NCI-H2171 (cell line): ENCODE measurements around the gene UROD.
"Not testable (repeated sequence)": the region's sequence is repeated elsewhere in the genome, so short reads cannot be mapped to it uniquely, and the experiment has no call there.

ENCODE experiments used
- DNase-seq: peaks from one replicate; lab custom pipeline; 2025; lab: John Stamatoyannopoulos, UW

UROD gene

GRCh38 chr1:45038661-45039364 lies 26.8 kb downstream of the UROD start:
- DNase-seq, result no peak

GRCh38 chr1:45040297-45040696 lies 28.2 kb downstream of the UROD start:
- no peak for DNase-seq

DNA sequence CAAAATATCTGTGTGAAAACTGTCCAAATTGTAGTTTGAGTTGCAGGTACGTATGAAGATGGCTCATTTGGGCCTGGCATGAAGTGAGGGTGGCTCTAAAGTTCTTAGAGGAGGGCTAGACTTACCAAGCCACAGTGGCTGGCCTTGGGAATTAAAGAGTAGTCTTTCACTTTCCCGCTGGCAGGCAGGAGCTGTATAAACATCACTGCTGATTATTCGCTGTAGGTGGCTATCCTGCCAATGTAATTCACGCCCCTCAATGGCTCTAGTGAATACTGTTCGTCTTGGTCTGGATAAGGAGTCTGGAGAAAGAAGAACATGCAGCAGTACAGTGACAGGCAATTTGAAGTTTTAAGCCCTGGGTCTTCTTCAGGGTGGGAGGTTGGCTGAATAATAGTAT lies 31.0 kb downstream of the UROD start:
- no peak for DNase-seq

DNA sequence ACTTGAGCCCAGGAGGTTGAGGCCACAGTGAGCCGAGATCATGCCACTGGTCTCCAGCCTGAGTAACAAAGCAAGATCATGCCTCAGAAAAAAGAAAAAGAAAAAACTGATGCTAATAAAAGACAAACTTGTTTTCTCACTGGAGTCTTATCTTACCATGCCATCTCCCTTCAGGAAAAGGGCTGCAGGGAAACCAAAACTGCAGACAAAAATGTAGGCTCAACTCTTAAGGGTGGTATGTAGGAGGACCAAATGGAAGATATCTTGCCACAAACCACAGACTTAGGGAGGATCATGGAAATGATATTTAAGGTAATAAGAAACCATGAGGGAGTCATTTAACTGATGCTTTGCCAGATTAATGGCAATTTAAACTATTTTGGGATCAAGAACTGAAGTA lies 32.9 kb downstream of the UROD start:
- no peak for DNase-seq

DNA sequence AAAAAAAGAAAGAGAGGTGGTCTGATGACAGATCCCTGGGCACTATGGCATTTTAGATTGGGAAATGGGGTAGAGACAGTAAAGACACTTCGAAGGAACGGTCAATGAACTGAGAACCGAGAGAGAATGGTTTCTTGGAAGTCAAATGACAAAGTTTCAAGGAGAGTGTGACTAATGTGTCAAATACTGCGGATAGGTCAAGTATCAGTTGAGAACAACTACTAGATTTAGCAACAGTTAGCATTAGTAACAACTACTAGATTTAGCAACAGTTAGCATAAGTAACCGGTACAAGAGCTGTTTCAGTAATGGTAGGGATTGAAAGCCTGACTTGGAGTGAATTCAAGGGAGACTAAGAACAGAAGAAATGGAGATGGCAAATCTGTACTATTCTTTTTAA lies 35.0 kb downstream of the UROD start:
- DNase-seq, result no peak

- DNase-seq, result no peak
These were observed 39.1 kb downstream of the UROD start for GRCh38 chr1:45051005-45051772.

- DNase-seq, result no peak
These were observed 45.5 kb downstream of the UROD start for GRCh38 chr1:45057542-45057941.

- DNase-seq, result no peak
These were observed 47.8 kb downstream of the UROD start for GRCh38 chr1:45059829-45060228.

DNA sequence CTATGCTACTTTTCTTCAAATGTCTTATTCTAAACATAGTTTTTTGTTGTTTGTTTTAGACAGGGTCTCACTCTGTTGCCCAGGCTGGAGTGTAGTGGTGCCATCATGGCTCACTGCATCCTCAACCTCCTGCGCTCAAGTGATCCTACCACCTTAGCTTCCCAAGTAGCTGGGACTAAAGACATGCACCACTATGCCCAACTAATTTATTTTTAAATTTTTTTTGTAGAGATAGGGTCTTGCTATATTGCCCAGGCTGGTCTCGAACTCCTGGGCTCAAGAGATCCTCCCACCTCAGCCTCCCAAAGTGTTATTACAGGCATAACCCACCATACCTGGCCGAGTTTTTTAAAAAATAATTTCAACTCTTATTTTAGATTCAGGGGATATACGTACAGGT lies 50.4 kb downstream of the UROD start:
- not testable (repeated sequence) for DNase-seq

- DNase-seq, result no peak
These were observed 53.0 kb downstream of the UROD start for GRCh38 chr1:45065083-45065482.
